ENCODE results near the gene SNAPC3. TPM values are rescaled to one million over a fixed set of nuclear protein-coding genes. Genes with fewer than 3 reads are reported as not detected.

Gene SNAPC3
- total and polyA plus RNA-seq, 2 of the 4 experiments (the other 2 are of a cell fraction), result 22.0 to 31.0 TPM

GRCh38 chr9:15430920-15431844, 8.5 kb downstream of the SNAPC3 start:
- H3K4me2 ChIP-seq (ENCODE audit: low read depth, low read length), result no peak overlapping the region
- peaks cover 4 to 43% of the 10 kb centered on the region in 2 experiments for H3K79me1 ChIP-seq (ENCODE audit: low read depth in 1 of 2, low read length in 2 of 2)
- no peak overlapping the region for H2BK5ac ChIP-seq (ENCODE audit: low read depth, low read length, poor library complexity, severe bottlenecking)
- H2AFZ ChIP-seq (replicated peaks; ENCODE audit: low read length, poor library complexity), result no peak overlapping the region
- peaks cover 27% of the 10 kb centered on the region for H4K20me1 ChIP-seq (ENCODE audit: insufficient read depth, low read length)
- no peaks in the 10 kb centered on the region for H3K9me3 ChIP-seq (ENCODE audit: control insufficient read depth, insufficient read depth, low read length)
- no peak overlapping the region for H4K8ac ChIP-seq (ENCODE audit: low read depth in 2 of 2, low read length in 2 of 2)
- H2BK120ac ChIP-seq (ENCODE audit: low read depth, low read length), result no peak overlapping the region
- H3K4me3 ChIP-seq (ENCODE audit: insufficient read depth, low read depth, low read length), result no peak overlapping the region
- no peak overlapping the region for H3K56ac ChIP-seq (ENCODE audit: extremely low read depth, insufficient read depth, low read length)
- peaks cover 8% of the 10 kb centered on the region; the same call in 1 of the 2 replicates for H3K9me1 ChIP-seq (ENCODE audit: insufficient read depth, low read length)
- no peak overlapping the region for H2BK15ac ChIP-seq (ENCODE audit: low read depth, low read length)
- H3K4ac ChIP-seq (ENCODE audit: low read depth, low read length), result no peak overlapping the region
- intact Hi-C loops (cut with micrococcal nuclease) (no loop called here), dilution Hi-C loops (cut with HindIII; ENCODE audit: low sequenced_read_pairs, unreplicated experiment) (no loop called here), in situ Hi-C loops (cut with MboI; ENCODE audit: low sequenced_read_pairs) (no loop called here)
- no peak for DNase-seq
- CTCF ChIA-PET, result no interaction called here
- H3K18ac ChIP-seq (ENCODE audit: low read depth, low read length), result no peak overlapping the region
- H4K5ac ChIP-seq (ENCODE audit: low read depth, low read length), result no peak overlapping the region
- H2BK20ac ChIP-seq (ENCODE audit: low read depth, low read length), result no peak overlapping the region
- no peak overlapping the region for H2AK9ac ChIP-seq (replicated peaks; ENCODE audit: low read depth, low read length, poor library complexity)
- no peak overlapping the region for H3K27ac ChIP-seq (ENCODE audit: insufficient read depth, low read length)
- peak overlapping the region; percentile 24 for H3K23ac ChIP-seq (ENCODE audit: low read depth, low read length)
- 100% methylated on average over 2 of the region's 5 CpGs; no CpG with 5 or more reads in 1 of the 2 experiments for WGBS, 2 experiments (ENCODE audit: extremely low coverage in 2 of 2, insufficient read length in 1 of 2)
- TF ChIP-seq ELK1 (IDR thresholded peaks at IDR 0.05; ENCODE audit: borderline replicate concordance, low read depth, low read length) (no peak), NFE2L2 (IDR thresholded peaks at IDR 0.05; ENCODE audit: low read depth, low read length) (no peak), MAZ (IDR thresholded peaks at IDR 0.05; ENCODE audit: borderline replicate concordance, low read depth, low read length) (no peak), SMC3 (IDR thresholded peaks at IDR 0.05; ENCODE audit: low read depth, low read length) (no peak), FOS (IDR thresholded peaks at IDR 0.05; ENCODE audit: low read depth, low read length) (no peak), RCOR1 (IDR thresholded peaks at IDR 0.05; ENCODE audit: insufficient replicate concordance, low read length) (no peak)
- H3K36me3 ChIP-seq (ENCODE audit: control insufficient read depth, insufficient read depth, low read length), result peaks cover 27% of the 10 kb centered on the region
- BruUV-seq (replicated peaks), result no TSS peak
- no peak overlapping the region for H2AK5ac ChIP-seq (ENCODE audit: low read depth, low read length)
- ATAC-seq (ENCODE audit: low read depth), result peak; percentile 46; the same call in 1 of the 2 replicates
- no peaks in the 10 kb centered on the region for H3K27me3 ChIP-seq (ENCODE audit: control insufficient read depth, insufficient read depth, low read length)
- H4K91ac ChIP-seq (ENCODE audit: insufficient read depth, low read depth, low read length), result no peak overlapping the region
- no peak overlapping the region for H3K14ac ChIP-seq (replicated peaks; ENCODE audit: low read depth, low read length)
- peaks cover 4% of the 10 kb centered on the region; the same call in 1 of the 2 replicates for H3K4me1 ChIP-seq (ENCODE audit: control insufficient read depth, insufficient read depth, low read length)
- POLR2A ChIA-PET (ENCODE audit: unreplicated experiment), result no interaction called here
- no peak overlapping the region for H3K9ac ChIP-seq (ENCODE audit: low read depth, low read length)

Measured in IMR-90 (cell line).